Tongue (tissue), 2 donors: ENCODE results near the gene ZNF407. TPM values are rescaled to one million over a fixed set of nuclear protein-coding genes. Genes with fewer than 3 reads are reported as not detected.

Experiments
- DNase-seq: peaks from one replicate; pipeline ENCODE4 v3.0.0-alpha.2; 2015
- total RNA-seq: library from RNA; depleted of rRNA; stranded (reverse); fragments of >200 nt; gene quantifications from one replicate; pipeline ENCODE4 v1.2.3, GENCODE V29; 2014

ZNF407 gene
- total RNA-seq, 1 donor from 2014 or later, result 30.8 TPM

GRCh38 chr18:74832381-74832780 is 234.7 kb downstream of the ZNF407 start:
- DNase-seq, result no peak

- no peak for DNase-seq
Observed at GRCh38 chr18:74832999-74833398, 235.3 kb downstream of the ZNF407 start.

- no peak for DNase-seq
Observed at GRCh38 chr18:74834424-74835309, 237.0 kb downstream of the ZNF407 start.

GRCh38 chr18:74836296-74837139 is 238.8 kb downstream of the ZNF407 start:
- peak; percentile 72 for DNase-seq

- no peak for DNase-seq
Observed at GRCh38 chr18:74840492-74841167, 243.0 kb downstream of the ZNF407 start.

GRCh38 chr18:74841248-74841647 is 243.6 kb downstream of the ZNF407 start:
- no peak for DNase-seq

GRCh38 chr18:74849301-74849700 is 251.6 kb downstream of the ZNF407 start:
- DNase-seq, result no peak

- DNase-seq, result peak; percentile 19
Observed at GRCh38 chr18:74856434-74856833, 258.8 kb downstream of the ZNF407 start.

GRCh38 chr18:74856928-74857327 is 259.3 kb downstream of the ZNF407 start:
- peak; percentile 51 for DNase-seq

- no peak for DNase-seq
Observed at GRCh38 chr18:74857901-74858300, 260.2 kb downstream of the ZNF407 start.

GRCh38 chr18:74861154-74861553 is 263.5 kb downstream of the ZNF407 start:
- DNase-seq, result no peak

GRCh38 chr18:74862094-74862493 is 264.4 kb downstream of the ZNF407 start:
- no peak for DNase-seq

GRCh38 chr18:74866577-74866976 is 268.9 kb downstream of the ZNF407 start:
- DNase-seq, result no peak

GRCh38 chr18:74868461-74868860 is 270.8 kb downstream of the ZNF407 start:
- DNase-seq, result no peak

GRCh38 chr18:74869904-74870863 is 272.5 kb downstream of the ZNF407 start:
- DNase-seq, result no peak

GRCh38 chr18:74870950-74871349 is 273.3 kb downstream of the ZNF407 start:
- no peak for DNase-seq

GRCh38 chr18:74873629-74874028 is 276.0 kb downstream of the ZNF407 start:
- DNase-seq, result no peak

GRCh38 chr18:74874351-74874750 is 276.7 kb downstream of the ZNF407 start:
- DNase-seq, result no peak

GRCh38 chr18:74876630-74877243 is 279.1 kb downstream of the ZNF407 start:
- DNase-seq, result no peak

- DNase-seq, result no peak
Observed at GRCh38 chr18:74878267-74878666, 280.6 kb downstream of the ZNF407 start.

- no peak for DNase-seq
Observed at GRCh38 chr18:74880706-74881278, 283.1 kb downstream of the ZNF407 start.
